ENCODE measurements around the gene LRRC74B.

Gene LRRC74B

DNA sequence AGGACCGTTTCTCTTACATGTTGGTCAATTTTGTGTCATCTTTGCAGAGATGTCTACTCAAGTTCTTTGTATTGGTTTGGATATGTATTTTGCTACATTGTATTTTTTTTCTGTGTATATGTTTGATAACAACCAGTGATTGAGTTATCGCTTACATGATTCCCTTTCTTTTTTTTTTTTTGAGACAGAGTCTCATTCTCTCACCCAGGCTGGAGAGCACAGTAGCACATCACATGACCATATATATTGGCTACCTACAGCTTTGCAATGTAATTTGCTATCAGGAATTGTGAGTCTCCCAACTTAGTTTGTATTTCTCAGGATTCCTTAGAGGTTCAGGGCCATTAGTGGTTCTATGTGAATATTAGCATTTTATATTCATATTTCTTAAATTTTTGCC is 59.5 kb downstream of the LRRC74B start:
- no peak for DNase-seq

DNA sequence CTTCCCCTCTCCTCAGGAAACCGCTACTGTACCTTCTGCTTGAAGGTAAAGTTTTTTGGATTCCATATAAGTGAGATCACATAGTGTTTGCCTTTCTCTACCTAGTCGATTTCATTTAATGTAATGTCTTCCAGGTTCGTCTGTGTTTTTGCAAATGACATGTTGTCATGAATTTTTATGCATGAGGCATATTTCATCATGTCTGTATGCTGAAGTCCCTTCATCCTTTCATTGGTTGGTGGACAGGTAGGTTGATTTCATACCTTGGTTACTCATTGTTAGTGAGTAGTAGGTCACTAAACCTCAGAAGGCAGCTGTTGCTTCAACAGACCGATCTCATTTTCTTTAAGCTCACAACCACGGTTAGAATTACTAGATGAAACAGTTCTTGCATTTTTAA is 60.3 kb downstream of the LRRC74B start:
- DNase-seq = no peak

DNA sequence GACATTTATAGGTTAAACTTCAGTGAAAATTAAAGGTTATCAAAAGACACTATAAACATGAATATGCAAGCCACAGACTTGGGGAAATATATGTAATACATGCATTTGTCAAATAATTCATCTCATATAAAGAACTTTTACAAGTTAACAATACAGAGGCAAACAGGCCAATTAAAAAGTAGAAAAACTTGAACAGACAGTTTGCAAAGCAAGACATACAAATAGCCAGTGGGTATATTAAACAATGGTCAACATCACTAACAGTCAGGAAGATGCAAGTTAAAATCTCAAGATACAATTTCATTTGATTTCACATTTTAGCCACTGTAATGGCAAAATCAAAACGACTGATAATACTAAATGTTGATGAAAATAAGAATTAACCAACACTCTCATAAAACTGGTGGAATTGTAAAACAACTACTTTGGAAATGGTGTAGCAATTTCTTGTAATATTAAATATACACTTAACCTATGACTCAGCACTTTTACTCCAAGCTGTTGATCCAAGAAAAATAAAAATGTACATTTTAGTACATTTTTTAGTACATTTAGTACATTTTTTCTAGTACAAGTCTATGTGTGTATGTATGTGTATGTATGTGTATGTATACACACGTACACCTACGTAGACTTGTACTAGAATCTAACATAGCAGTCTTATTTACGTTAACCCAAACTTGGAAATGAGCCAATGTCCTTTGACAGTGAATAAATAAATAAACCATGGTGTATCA is 62.8 kb downstream of the LRRC74B start:
- no peak for DNase-seq

All from SHP77 (cell line).